ENCODE data around the gene PTPRN.

The PTPRN gene

GRCh38 chr2:219244789-219245147 lies 64.4 kb downstream of the PTPRN start:
- DNase-seq (ENCODE audit: low spot score), result no peak

GRCh38 chr2:219243291-219243761 lies 65.9 kb downstream of the PTPRN start:
- DNase-seq (ENCODE audit: low spot score), result no peak

Measured in SW480 (cell line).